ENCODE results near the gene RSPH9. TPM values are rescaled to one million over a fixed set of nuclear protein-coding genes. Genes with fewer than 3 reads are reported as not detected.

RSPH9 gene
- total and polyA plus RNA-seq, 4 donors: under 0.01 to 0.19 (median 0.12) TPM

GRCh38 chr6:43635387-43636307, 9.2 kb upstream of the RSPH9 start, which contains the start of gene MAD2L1BP:
Gene MAD2L1BP, plus strand, starts transcription at chr6:43635840. Its CDS starts 36 bp downstream, at chr6:43635876.
- H3K4me3 ChIP-seq (ENCODE audit: low read depth in 1 of 3, low read length in 3 of 3): peak within 1 kb of the TSS; percentile 54 to 98 (median 85)
- peak within 1 kb of the TSS; percentile 64 to 66 for H3K9ac ChIP-seq (ENCODE audit: low read depth in 1 of 2, low read length in 2 of 2)
- peak; percentile 87 for DNase-seq (ENCODE audit: low spot score)
- H3K36me3 ChIP-seq (ENCODE audit: control insufficient read depth in 4 of 4, insufficient read depth in 3 of 4, low read depth in 1 of 4, low read length in 3 of 4): peaks cover 13 to 16% (median 14%) of the 10 kb centered on the region in 4 donors
- no peaks in the 10 kb centered on the region for H3K27me3 ChIP-seq (ENCODE audit: control insufficient read depth in 4 of 4, insufficient read depth in 4 of 4, low read length in 3 of 4)
- peak; percentile 45 to 56 for TF ChIP-seq EGR1 (IDR thresholded peaks at IDR 0.05; ENCODE audit: low read depth in 2 of 2)
- peak; percentile 32 to 38 for TF ChIP-seq RXRA (IDR thresholded peaks at IDR 0.05)
- peak; percentile 33 for TF ChIP-seq NR2F2 (IDR thresholded peaks at IDR 0.05)
- peak; percentile 56 to 92 for TF ChIP-seq GABPA (IDR thresholded peaks at IDR 0.05 in 1 of 2, conservative IDR thresholded peaks at IDR 0.05 in 1 of 2)
- peak; percentile 68 for TF ChIP-seq SP1 (IDR thresholded peaks at IDR 0.05)
- peak; percentile 94 for TF ChIP-seq REST (IDR thresholded peaks at IDR 0.05)
- TF ChIP-seq RAD21 (IDR thresholded peaks at IDR 0.05): peak in 1 of 2 donors; percentile 19
- TF ChIP-seq HNF4A (conservative IDR thresholded peaks at IDR 0.05): peak; percentile 29 to 47
- no peak for TF ChIP-seq FOXA2 (IDR thresholded peaks at IDR 0.05)
- TF ChIP-seq, protein P1, sequence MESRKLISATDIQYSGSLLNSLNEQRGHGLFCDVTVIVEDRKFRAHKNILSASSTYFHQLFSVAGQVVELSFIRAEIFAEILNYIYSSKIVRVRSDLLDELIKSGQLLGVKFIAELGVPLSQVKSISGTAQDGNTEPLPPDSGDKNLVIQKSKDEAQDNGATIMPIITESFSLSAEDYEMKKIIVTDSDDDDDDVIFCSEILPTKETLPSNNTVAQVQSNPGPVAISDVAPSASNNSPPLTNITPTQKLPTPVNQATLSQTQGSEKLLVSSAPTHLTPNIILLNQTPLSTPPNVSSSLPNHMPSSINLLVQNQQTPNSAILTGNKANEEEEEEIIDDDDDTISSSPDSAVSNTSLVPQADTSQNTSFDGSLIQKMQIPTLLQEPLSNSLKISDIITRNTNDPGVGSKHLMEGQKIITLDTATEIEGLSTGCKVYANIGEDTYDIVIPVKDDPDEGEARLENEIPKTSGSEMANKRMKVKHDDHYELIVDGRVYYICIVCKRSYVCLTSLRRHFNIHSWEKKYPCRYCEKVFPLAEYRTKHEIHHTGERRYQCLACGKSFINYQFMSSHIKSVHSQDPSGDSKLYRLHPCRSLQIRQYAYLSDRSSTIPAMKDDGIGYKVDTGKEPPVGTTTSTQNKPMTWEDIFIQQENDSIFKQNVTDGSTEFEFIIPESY (IDR thresholded peaks at IDR 0.05): peak; percentile 76
- TF ChIP-seq, protein P2, sequence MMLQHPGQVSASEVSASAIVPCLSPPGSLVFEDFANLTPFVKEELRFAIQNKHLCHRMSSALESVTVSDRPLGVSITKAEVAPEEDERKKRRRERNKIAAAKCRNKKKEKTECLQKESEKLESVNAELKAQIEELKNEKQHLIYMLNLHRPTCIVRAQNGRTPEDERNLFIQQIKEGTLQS (IDR thresholded peaks at IDR 0.05): no peak
- TF ChIP-seq, protein P3, sequence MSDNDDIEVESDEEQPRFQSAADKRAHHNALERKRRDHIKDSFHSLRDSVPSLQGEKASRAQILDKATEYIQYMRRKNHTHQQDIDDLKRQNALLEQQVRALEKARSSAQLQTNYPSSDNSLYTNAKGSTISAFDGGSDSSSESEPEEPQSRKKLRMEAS (IDR thresholded peaks at IDR 0.05): no peak
- no peak for TF ChIP-seq FOXA1 (IDR thresholded peaks at IDR 0.05)
- TF ChIP-seq YY1 (IDR thresholded peaks at IDR 0.05): peak; percentile 97
- TF ChIP-seq JUND (IDR thresholded peaks at IDR 0.05): peak in 1 of 2 donors; percentile 10
- TF ChIP-seq HNF4G (IDR thresholded peaks at IDR 0.05): no peak
- TF ChIP-seq TAF1 (conservative IDR thresholded peaks at IDR 0.05): peak; percentile 22
- peak within 1 kb of the TSS; percentile 14 to 64 for H3K27ac ChIP-seq (ENCODE audit: low read depth in 1 of 2, low read length in 2 of 2)
- no peaks in the 10 kb centered on the region for H3K9me3 ChIP-seq (ENCODE audit: control insufficient read depth in 4 of 4, low read length in 3 of 4)
- H3K4me1 ChIP-seq (ENCODE audit: control insufficient read depth in 4 of 4, insufficient read depth in 4 of 4, low read length in 3 of 4): peaks cover 2 to 12% (median 9%) of the 10 kb centered on the region in 4 donors
- WGBS: 6% methylated on average over 48 of the region's 48 CpGs

Data from liver (tissue), 9 donors.